ENCODE data around the gene CHRNA7. TPM values are rescaled to one million over a fixed set of nuclear protein-coding genes. Genes with fewer than 3 reads are reported as not detected.

Gene CHRNA7
- total and polyA plus RNA-seq, 4 donors, result 4.4 to 15.6 (median 14.8) TPM

DNA sequence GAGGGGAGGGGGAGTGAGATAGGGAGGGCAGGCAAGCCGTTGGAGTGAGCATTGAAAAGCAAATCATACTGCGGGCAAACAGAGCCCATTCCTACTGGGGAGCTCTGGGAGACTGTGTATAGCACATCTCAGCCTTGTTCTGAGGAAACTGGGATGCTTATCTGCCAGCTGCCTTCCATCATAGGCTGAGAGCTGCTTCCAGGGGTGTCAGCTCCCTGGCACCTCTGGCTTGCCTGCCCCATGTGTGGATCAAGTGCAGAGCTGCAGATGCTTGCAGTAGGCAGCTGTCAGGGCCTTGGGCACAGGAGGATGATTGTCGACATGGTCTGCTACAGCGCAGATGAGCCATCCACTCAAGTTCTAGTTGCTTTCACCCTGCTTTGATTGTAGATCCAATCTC lies 86.8 kb downstream of the CHRNA7 start:
- Histone ChIP-seq H3K9me3 (ENCODE audit: control insufficient read depth, insufficient read depth, low read length) (no peaks in the 10 kb centered on the region), H3K27me3 (ENCODE audit: control insufficient read depth, insufficient read depth, low read length) (no peaks in the 10 kb centered on the region), H3K27ac (ENCODE audit: low read depth, low read length) (no peak overlapping the region), H3K4me3 (ENCODE audit: low read depth, low read length) (no peak overlapping the region), H3K4me1 (ENCODE audit: control insufficient read depth, insufficient read depth, low read length) (peaks cover 31% of the 10 kb centered on the region), H3K36me3 (ENCODE audit: control insufficient read depth, insufficient read depth, low read length) (peaks cover 5% of the 10 kb centered on the region)
- WGBS (ENCODE audit: insufficient coverage), result 64% methylated on average over 4 of the region's 4 CpGs
- no peak for DNase-seq (ENCODE audit: low read depth in 4 of 6, low spot score in 6 of 6)

GRCh38 chr15:32119286-32119685 lies 89.0 kb downstream of the CHRNA7 start:
- H3K27ac ChIP-seq (ENCODE audit: low read depth, low read length), result no peak overlapping the region

DNA sequence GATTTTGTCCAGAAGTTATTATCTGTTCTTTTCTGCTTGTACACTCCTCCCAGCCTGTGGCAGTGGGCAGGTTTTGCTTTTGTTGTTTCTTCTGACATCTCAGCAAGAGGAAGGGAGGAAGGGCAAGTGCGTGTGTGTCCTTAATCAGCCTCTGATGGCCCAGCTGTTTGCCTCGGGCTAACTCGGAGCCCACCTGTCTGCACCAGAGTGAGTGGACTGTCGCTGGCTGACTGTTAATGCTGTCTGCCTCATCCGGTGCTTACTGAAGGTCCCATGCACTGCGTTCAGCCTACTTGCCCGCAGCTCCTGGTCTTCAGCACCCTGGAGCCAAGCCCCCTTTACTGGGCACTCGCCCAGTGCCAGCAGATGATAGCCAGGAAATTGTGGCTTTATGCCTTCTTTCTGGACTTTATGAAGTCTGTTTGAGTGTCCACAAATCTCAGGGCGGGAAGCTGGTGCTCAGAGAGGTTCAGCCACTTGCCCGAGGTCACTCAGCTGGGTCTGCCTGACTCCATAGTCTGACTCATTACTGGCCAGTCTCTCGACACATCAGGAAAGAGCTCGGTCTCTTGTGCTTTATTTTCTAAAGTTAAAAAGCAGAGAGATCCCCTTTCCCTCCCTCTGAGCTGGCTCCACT lies 89.5 kb downstream of the CHRNA7 start:
- no peak overlapping the region for H3K4me3 ChIP-seq (ENCODE audit: low read depth, low read length)
- H3K9me3 ChIP-seq (ENCODE audit: control insufficient read depth, insufficient read depth, low read length), result no peaks in the 10 kb centered on the region
- peaks cover 5% of the 10 kb centered on the region for H3K36me3 ChIP-seq (ENCODE audit: control insufficient read depth, insufficient read depth, low read length)
- H3K4me1 ChIP-seq (ENCODE audit: control insufficient read depth, insufficient read depth, low read length), result peaks cover 31% of the 10 kb centered on the region
- DNase-seq (ENCODE audit: low read depth in 4 of 6, low spot score in 6 of 6), result no peak
- H3K27me3 ChIP-seq (ENCODE audit: control insufficient read depth, insufficient read depth, low read length), result no peaks in the 10 kb centered on the region
- H3K27ac ChIP-seq (ENCODE audit: low read depth, low read length), result no peak overlapping the region
- whole genome bisulfite sequencing (ENCODE audit: insufficient coverage), result 57% methylated on average over 11 of the region's 12 CpGs

More at GRCh38 chr15:32119286-32119685, 89.0 kb downstream of the CHRNA7 start:
- WGBS (ENCODE audit: insufficient coverage), result 83% methylated on average over 1 of the region's 3 CpGs
- no peaks in the 10 kb centered on the region for H3K9me3 ChIP-seq (ENCODE audit: control insufficient read depth, insufficient read depth, low read length)
- no peak for DNase-seq (ENCODE audit: low read depth in 4 of 6, low spot score in 6 of 6)
- H3K36me3 ChIP-seq (ENCODE audit: control insufficient read depth, insufficient read depth, low read length), result peaks cover 5% of the 10 kb centered on the region
- H3K27me3 ChIP-seq (ENCODE audit: control insufficient read depth, insufficient read depth, low read length), result no peaks in the 10 kb centered on the region
- H3K4me1 ChIP-seq (ENCODE audit: control insufficient read depth, insufficient read depth, low read length), result peaks cover 31% of the 10 kb centered on the region
- no peak overlapping the region for H3K4me3 ChIP-seq (ENCODE audit: low read depth, low read length)

DNA sequence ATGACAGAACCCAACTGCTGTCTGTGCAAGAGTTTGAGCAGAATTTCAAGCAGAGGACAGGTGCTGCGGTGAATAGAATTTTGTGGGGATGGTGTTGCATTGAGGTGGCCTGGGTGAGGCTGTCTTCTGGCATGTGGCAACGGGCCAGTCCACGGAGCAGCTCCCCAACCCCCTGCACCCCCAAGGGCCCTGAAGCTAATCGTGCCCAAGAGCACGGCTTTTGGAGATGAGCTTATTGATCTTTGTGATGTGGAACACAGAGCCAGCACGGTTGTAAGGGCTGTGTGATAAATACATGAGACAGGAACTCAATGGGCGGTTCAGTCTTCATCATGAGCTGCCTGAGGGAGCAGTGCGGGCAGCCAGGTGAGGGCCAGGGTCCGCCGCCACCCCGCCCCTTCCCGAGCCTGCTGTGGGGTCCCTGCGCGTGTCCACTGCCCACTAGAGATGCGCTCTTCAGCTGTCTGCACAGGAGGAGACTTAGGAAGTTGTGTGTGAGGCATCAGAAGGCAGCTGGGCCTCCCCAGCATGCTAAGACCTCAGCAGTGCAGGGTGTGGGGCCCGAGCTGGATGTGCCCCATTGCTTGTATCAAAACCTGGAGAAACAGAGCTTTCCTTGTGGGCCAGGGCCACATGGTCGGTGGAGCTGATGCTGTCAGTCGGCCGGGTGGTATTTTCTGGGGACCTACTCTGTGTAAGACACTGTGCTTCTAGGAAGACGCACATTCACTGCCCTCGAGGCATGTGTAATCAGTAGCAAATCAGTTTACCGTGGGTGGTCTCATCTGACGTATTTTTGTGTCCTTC lies 90.5 kb downstream of the CHRNA7 start:
- no peak for DNase-seq (ENCODE audit: low read depth in 4 of 6, low spot score in 6 of 6)
- no peak overlapping the region for H3K27ac ChIP-seq (ENCODE audit: low read depth, low read length)
- peaks cover 28% of the 10 kb centered on the region for H3K4me1 ChIP-seq (ENCODE audit: control insufficient read depth, insufficient read depth, low read length)
- no peak overlapping the region for H3K4me3 ChIP-seq (ENCODE audit: low read depth, low read length)
- H3K36me3 ChIP-seq (ENCODE audit: control insufficient read depth, insufficient read depth, low read length), result peaks cover 5% of the 10 kb centered on the region
- no peaks in the 10 kb centered on the region for H3K27me3 ChIP-seq (ENCODE audit: control insufficient read depth, insufficient read depth, low read length)
- H3K9me3 ChIP-seq (ENCODE audit: control insufficient read depth, insufficient read depth, low read length), result no peaks in the 10 kb centered on the region
- 86% methylated on average over 15 of the region's 23 CpGs for WGBS (ENCODE audit: insufficient coverage)

- no peak overlapping the region for H3K4me3 ChIP-seq (ENCODE audit: low read depth, low read length)
- H3K27me3 ChIP-seq (ENCODE audit: control insufficient read depth, insufficient read depth, low read length), result no peaks in the 10 kb centered on the region
- no peaks in the 10 kb centered on the region for H3K9me3 ChIP-seq (ENCODE audit: control insufficient read depth, insufficient read depth, low read length)
- no peak for DNase-seq (ENCODE audit: low read depth in 4 of 6, low spot score in 6 of 6)
- H3K4me1 ChIP-seq (ENCODE audit: control insufficient read depth, insufficient read depth, low read length), result peaks cover 25% of the 10 kb centered on the region
- 89% methylated on average over 6 of the region's 6 CpGs for WGBS (ENCODE audit: insufficient coverage)
- no peak overlapping the region for H3K27ac ChIP-seq (ENCODE audit: low read depth, low read length)
- peaks cover 5% of the 10 kb centered on the region for H3K36me3 ChIP-seq (ENCODE audit: control insufficient read depth, insufficient read depth, low read length)
These were observed 91.0 kb downstream of the CHRNA7 start for GRCh38 chr15:32121384-32121695.

DNA sequence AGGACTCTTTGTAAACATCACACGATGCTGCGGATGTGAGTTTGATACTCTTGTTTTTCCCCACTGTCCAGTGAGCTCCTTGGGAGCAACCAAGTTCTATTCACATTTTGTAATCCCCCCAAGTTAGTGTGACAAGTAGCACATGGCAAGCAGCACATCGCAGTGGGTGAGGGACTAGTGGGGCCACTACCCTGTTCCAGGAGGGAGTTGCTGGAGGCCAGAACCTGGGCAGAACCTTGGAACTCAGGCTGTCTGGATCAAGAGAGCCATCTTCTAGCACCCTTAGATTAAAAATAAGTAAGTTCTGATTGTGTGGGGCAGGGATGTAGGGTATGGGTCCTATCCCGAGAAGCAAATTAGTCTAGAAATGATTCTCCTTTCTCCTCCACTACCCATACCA lies 91.7 kb downstream of the CHRNA7 start:
- H3K4me1 ChIP-seq (ENCODE audit: control insufficient read depth, insufficient read depth, low read length), result peaks cover 18% of the 10 kb centered on the region
- DNase-seq (ENCODE audit: low read depth in 4 of 6, low spot score in 6 of 6), result no peak
- peaks cover 5% of the 10 kb centered on the region for H3K36me3 ChIP-seq (ENCODE audit: control insufficient read depth, insufficient read depth, low read length)
- no peaks in the 10 kb centered on the region for H3K27me3 ChIP-seq (ENCODE audit: control insufficient read depth, insufficient read depth, low read length)
- H3K9me3 ChIP-seq (ENCODE audit: control insufficient read depth, insufficient read depth, low read length), result no peaks in the 10 kb centered on the region
- 100% methylated on average over 2 of the region's 4 CpGs for WGBS (ENCODE audit: insufficient coverage)
- no peak overlapping the region for H3K27ac ChIP-seq (ENCODE audit: low read depth, low read length)
- H3K4me3 ChIP-seq (ENCODE audit: low read depth, low read length), result no peak overlapping the region

GRCh38 chr15:32123473-32123872 lies 93.2 kb downstream of the CHRNA7 start:
- Histone ChIP-seq H3K4me1 (ENCODE audit: control insufficient read depth, insufficient read depth, low read length) (peaks cover 15% of the 10 kb centered on the region), H3K27ac (ENCODE audit: low read depth, low read length) (no peak overlapping the region), H3K36me3 (ENCODE audit: control insufficient read depth, insufficient read depth, low read length) (peaks cover 5% of the 10 kb centered on the region), H3K27me3 (ENCODE audit: control insufficient read depth, insufficient read depth, low read length) (no peaks in the 10 kb centered on the region), H3K9me3 (ENCODE audit: control insufficient read depth, insufficient read depth, low read length) (no peaks in the 10 kb centered on the region), H3K4me3 (ENCODE audit: low read depth, low read length) (no peak overlapping the region)
- WGBS (ENCODE audit: insufficient coverage), result 70% methylated on average over 1 of the region's 3 CpGs
- no peak for DNase-seq (ENCODE audit: low read depth in 4 of 6, low spot score in 6 of 6)

DNA sequence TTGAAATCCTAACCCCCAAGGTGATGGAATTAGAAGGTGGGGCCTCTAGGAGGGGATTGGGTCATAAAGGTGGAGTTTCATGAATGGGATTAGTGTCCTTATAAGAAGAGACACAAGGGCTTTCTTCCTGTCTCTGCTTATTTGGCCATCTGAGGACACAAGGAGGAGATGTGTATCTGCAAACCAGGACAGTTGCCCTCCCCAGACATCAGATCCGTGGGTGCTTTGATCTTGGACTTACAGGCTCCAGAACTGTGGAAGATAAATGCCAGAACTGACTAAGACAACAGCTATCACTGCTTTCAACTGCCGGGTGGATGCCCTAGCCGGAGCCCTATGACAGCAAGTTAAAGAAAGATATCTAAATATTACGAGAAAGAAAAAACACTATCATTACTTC lies 94.4 kb downstream of the CHRNA7 start:
- Histone ChIP-seq H3K36me3 (ENCODE audit: control insufficient read depth, insufficient read depth, low read length) (peaks cover 5% of the 10 kb centered on the region), H3K27ac (ENCODE audit: low read depth, low read length) (no peak overlapping the region), H3K4me3 (ENCODE audit: low read depth, low read length) (no peak overlapping the region), H3K9me3 (ENCODE audit: control insufficient read depth, insufficient read depth, low read length) (no peaks in the 10 kb centered on the region), H3K4me1 (ENCODE audit: control insufficient read depth, insufficient read depth, low read length) (peaks cover 13% of the 10 kb centered on the region), H3K27me3 (ENCODE audit: control insufficient read depth, insufficient read depth, low read length) (no peaks in the 10 kb centered on the region)
- 50% methylated on average over 1 of the region's 4 CpGs for WGBS (ENCODE audit: insufficient coverage)
- DNase-seq (ENCODE audit: low read depth in 4 of 6, low spot score in 6 of 6), result no peak

GRCh38 chr15:32125595-32125994 lies 95.3 kb downstream of the CHRNA7 start:
- Histone ChIP-seq H3K4me1 (ENCODE audit: control insufficient read depth, insufficient read depth, low read length) (peaks cover 5% of the 10 kb centered on the region), H3K27me3 (ENCODE audit: control insufficient read depth, insufficient read depth, low read length) (no peaks in the 10 kb centered on the region), H3K36me3 (ENCODE audit: control insufficient read depth, insufficient read depth, low read length) (peaks cover 4% of the 10 kb centered on the region), H3K27ac (ENCODE audit: low read depth, low read length) (no peak overlapping the region), H3K4me3 (ENCODE audit: low read depth, low read length) (no peak overlapping the region), H3K9me3 (ENCODE audit: control insufficient read depth, insufficient read depth, low read length) (no peaks in the 10 kb centered on the region)
- peak in 1 of 6 donors; percentile 20 for DNase-seq (ENCODE audit: low read depth in 4 of 6, low spot score in 6 of 6)
- 57% methylated on average over 2 of the region's 3 CpGs for WGBS (ENCODE audit: insufficient coverage)

DNA sequence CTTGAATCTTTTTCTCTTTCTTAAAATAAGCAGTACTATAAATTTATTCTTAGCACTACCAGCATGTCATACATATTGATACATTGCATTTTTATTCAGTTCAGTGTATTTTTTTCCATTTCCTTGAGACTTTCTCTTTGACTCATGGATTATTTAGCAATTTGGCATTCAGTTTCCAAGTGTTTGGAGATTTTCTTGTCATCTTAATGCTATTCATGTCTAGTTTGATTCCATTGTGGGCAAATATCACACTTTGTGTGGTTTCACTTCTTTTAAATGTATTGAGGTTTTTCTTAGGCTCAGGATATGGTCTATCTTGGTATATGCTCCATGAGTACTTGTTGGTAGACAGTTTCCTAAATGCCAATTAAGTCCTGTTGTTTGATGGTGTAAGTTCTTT lies 99.5 kb downstream of the CHRNA7 start:
- DNase-seq (ENCODE audit: low read depth in 4 of 6, low spot score in 6 of 6), result peak in 1 of 6 donors; percentile 71
- Histone ChIP-seq H3K4me1 (ENCODE audit: control insufficient read depth, insufficient read depth, low read length) (no peaks in the 10 kb centered on the region), H3K9me3 (ENCODE audit: control insufficient read depth, insufficient read depth, low read length) (no peaks in the 10 kb centered on the region), H3K27ac (ENCODE audit: low read depth, low read length) (no peak overlapping the region), H3K27me3 (ENCODE audit: control insufficient read depth, insufficient read depth, low read length) (no peaks in the 10 kb centered on the region), H3K4me3 (ENCODE audit: low read depth, low read length) (no peak overlapping the region), H3K36me3 (ENCODE audit: control insufficient read depth, insufficient read depth, low read length) (no peaks in the 10 kb centered on the region)

Data from spinal cord (tissue), 10 donors.